Measurements from ENCODE around the gene CEP112. TPM values are rescaled to one million over a fixed set of nuclear protein-coding genes. Genes with fewer than 3 reads are reported as not detected.

The CEP112 gene
- total and polyA plus RNA-seq, 2 donors, result 4.6 to 8.5 TPM

GRCh38 chr17:66142428-66142827, 49.5 kb downstream of the CEP112 start:
- Histone ChIP-seq H3K36me3 (ENCODE audit: control insufficient read depth in 2 of 2, insufficient read depth in 2 of 2, low read length in 1 of 2) (no peaks in the 10 kb centered on the region), H3K9me3 (ENCODE audit: control insufficient read depth in 2 of 2, insufficient read depth in 1 of 2, low read length in 1 of 2) (no peaks in the 10 kb centered on the region), H3K4me1 (ENCODE audit: control insufficient read depth in 2 of 2, insufficient read depth in 2 of 2, low read length in 2 of 2) (no peaks in the 10 kb centered on the region), H3K4me3 (ENCODE audit: low read length in 2 of 2) (no peak overlapping the region), H3K27ac (ENCODE audit: low read depth in 1 of 2, low read length in 1 of 2) (no peak overlapping the region), H3K27me3 (ENCODE audit: control insufficient read depth in 2 of 2, insufficient read depth in 1 of 2, low read length in 1 of 2) (no peaks in the 10 kb centered on the region)
- DNase-seq (ENCODE audit: low read depth in 6 of 9, low spot score in 9 of 9), result no peak
- WGBS, result 89% methylated on average over 7 of the region's 7 CpGs

- H3K4me3 ChIP-seq (ENCODE audit: low read length in 2 of 2), result no peak overlapping the region
- no peaks in the 10 kb centered on the region for H3K4me1 ChIP-seq (ENCODE audit: control insufficient read depth in 2 of 2, insufficient read depth in 2 of 2, low read length in 2 of 2)
- H3K27me3 ChIP-seq (ENCODE audit: control insufficient read depth in 2 of 2, insufficient read depth in 1 of 2, low read length in 1 of 2), result no peaks in the 10 kb centered on the region
- no peaks in the 10 kb centered on the region for H3K9me3 ChIP-seq (ENCODE audit: control insufficient read depth in 2 of 2, insufficient read depth in 1 of 2, low read length in 1 of 2)
- H3K36me3 ChIP-seq (ENCODE audit: control insufficient read depth in 2 of 2, insufficient read depth in 2 of 2, low read length in 1 of 2), result no peaks in the 10 kb centered on the region
- DNase-seq (ENCODE audit: low read depth in 6 of 9, low spot score in 9 of 9), result no peak
- no peak overlapping the region for H3K27ac ChIP-seq (ENCODE audit: low read depth in 1 of 2, low read length in 1 of 2)
- WGBS, result 82% methylated on average over 3 of the region's 3 CpGs
Observed at GRCh38 chr17:66138120-66138519, 53.8 kb downstream of the CEP112 start.

DNA sequence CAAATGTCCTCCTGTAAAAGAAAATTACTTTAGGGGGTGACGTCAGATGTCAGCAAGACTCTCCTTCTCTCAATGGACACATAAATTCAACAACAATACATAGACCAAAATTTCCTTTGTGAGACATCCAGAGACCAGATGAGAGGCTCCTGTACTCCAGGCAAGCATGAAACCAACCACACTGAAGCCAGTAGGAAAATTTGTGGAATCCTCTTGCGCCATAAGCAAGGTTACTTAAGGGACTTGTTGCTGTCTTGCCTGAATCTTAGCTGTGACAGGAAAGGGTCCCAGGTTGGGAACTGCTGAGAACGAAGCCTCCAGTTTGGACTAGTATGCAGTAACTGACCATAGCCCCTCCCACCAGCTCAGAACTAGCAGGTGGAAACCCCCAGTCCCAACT, 56.0 kb downstream of the CEP112 start:
- Histone ChIP-seq H3K36me3 (ENCODE audit: control insufficient read depth in 2 of 2, insufficient read depth in 2 of 2, low read length in 1 of 2) (no peaks in the 10 kb centered on the region), H3K4me3 (ENCODE audit: low read length in 2 of 2) (no peak overlapping the region), H3K27ac (ENCODE audit: low read depth in 1 of 2, low read length in 1 of 2) (no peak overlapping the region), H3K9me3 (ENCODE audit: control insufficient read depth in 2 of 2, insufficient read depth in 1 of 2, low read length in 1 of 2) (no peaks in the 10 kb centered on the region), H3K27me3 (ENCODE audit: control insufficient read depth in 2 of 2, insufficient read depth in 1 of 2, low read length in 1 of 2) (no peaks in the 10 kb centered on the region), H3K4me1 (ENCODE audit: control insufficient read depth in 2 of 2, insufficient read depth in 2 of 2, low read length in 2 of 2) (no peaks in the 10 kb centered on the region)
- DNase-seq (ENCODE audit: low read depth in 6 of 9, low spot score in 9 of 9), result no peak
- WGBS, result 96% methylated on average over 3 of the region's 3 CpGs

GRCh38 chr17:66135219-66135618, 56.7 kb downstream of the CEP112 start:
- 96% methylated on average over 2 of the region's 2 CpGs for whole genome bisulfite sequencing

GRCh38 chr17:66129759-66130158, 62.2 kb downstream of the CEP112 start:
- 97% methylated on average over 4 of the region's 4 CpGs for WGBS

More at GRCh38 chr17:66135219-66135618, 56.7 kb downstream of the CEP112 start:
- no peak for DNase-seq (ENCODE audit: low read depth in 6 of 9, low spot score in 9 of 9)
- Histone ChIP-seq H3K27ac (ENCODE audit: low read depth in 1 of 2, low read length in 1 of 2) (no peak overlapping the region), H3K36me3 (ENCODE audit: control insufficient read depth in 2 of 2, insufficient read depth in 2 of 2, low read length in 1 of 2) (no peaks in the 10 kb centered on the region), H3K27me3 (ENCODE audit: control insufficient read depth in 2 of 2, insufficient read depth in 1 of 2, low read length in 1 of 2) (no peaks in the 10 kb centered on the region), H3K4me1 (ENCODE audit: control insufficient read depth in 2 of 2, insufficient read depth in 2 of 2, low read length in 2 of 2) (no peaks in the 10 kb centered on the region), H3K9me3 (ENCODE audit: control insufficient read depth in 2 of 2, insufficient read depth in 1 of 2, low read length in 1 of 2) (no peaks in the 10 kb centered on the region), H3K4me3 (ENCODE audit: low read length in 2 of 2) (no peak overlapping the region)

DNA sequence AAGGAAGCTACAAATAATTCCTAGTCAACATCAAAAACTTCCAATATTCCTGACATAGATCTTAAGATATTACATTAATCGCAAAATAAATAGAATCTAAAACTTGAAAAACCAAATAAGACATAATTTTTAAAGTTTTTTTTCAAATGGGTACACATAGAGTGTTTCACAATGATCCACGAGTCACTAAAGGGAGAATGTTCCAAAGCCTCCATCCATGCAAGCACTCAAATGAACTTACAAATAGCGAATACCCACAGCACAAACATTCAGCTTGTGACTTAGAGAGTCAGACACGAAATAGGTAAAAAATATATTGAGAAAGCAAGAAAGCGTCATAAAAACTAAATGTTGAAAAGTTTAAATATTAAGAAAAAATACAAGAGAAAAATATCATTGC, 65.7 kb downstream of the CEP112 start:
- Histone ChIP-seq H3K9me3 (ENCODE audit: control insufficient read depth in 2 of 2, insufficient read depth in 1 of 2, low read length in 1 of 2) (no peaks in the 10 kb centered on the region), H3K27ac (ENCODE audit: low read depth in 1 of 2, low read length in 1 of 2) (no peak overlapping the region), H3K4me3 (ENCODE audit: low read length in 2 of 2) (no peak overlapping the region), H3K4me1 (ENCODE audit: control insufficient read depth in 2 of 2, insufficient read depth in 2 of 2, low read length in 2 of 2) (no peaks in the 10 kb centered on the region), H3K27me3 (ENCODE audit: control insufficient read depth in 2 of 2, insufficient read depth in 1 of 2, low read length in 1 of 2) (no peaks in the 10 kb centered on the region), H3K36me3 (ENCODE audit: control insufficient read depth in 2 of 2, insufficient read depth in 2 of 2, low read length in 1 of 2) (no peaks in the 10 kb centered on the region)
- DNase-seq (ENCODE audit: low read depth in 6 of 9, low spot score in 9 of 9), result no peak
- WGBS, result 97% methylated on average over 5 of the region's 5 CpGs

More at GRCh38 chr17:66129759-66130158, 62.2 kb downstream of the CEP112 start:
- H3K36me3 ChIP-seq (ENCODE audit: control insufficient read depth in 2 of 2, insufficient read depth in 2 of 2, low read length in 1 of 2), result no peaks in the 10 kb centered on the region
- H3K4me3 ChIP-seq (ENCODE audit: low read length in 2 of 2), result no peak overlapping the region
- H3K27me3 ChIP-seq (ENCODE audit: control insufficient read depth in 2 of 2, insufficient read depth in 1 of 2, low read length in 1 of 2), result no peaks in the 10 kb centered on the region
- DNase-seq (ENCODE audit: low read depth in 6 of 9, low spot score in 9 of 9), result no peak
- H3K27ac ChIP-seq (ENCODE audit: low read depth in 1 of 2, low read length in 1 of 2), result no peak overlapping the region
- no peaks in the 10 kb centered on the region for H3K4me1 ChIP-seq (ENCODE audit: control insufficient read depth in 2 of 2, insufficient read depth in 2 of 2, low read length in 2 of 2)
- no peaks in the 10 kb centered on the region for H3K9me3 ChIP-seq (ENCODE audit: control insufficient read depth in 2 of 2, insufficient read depth in 1 of 2, low read length in 1 of 2)

DNA sequence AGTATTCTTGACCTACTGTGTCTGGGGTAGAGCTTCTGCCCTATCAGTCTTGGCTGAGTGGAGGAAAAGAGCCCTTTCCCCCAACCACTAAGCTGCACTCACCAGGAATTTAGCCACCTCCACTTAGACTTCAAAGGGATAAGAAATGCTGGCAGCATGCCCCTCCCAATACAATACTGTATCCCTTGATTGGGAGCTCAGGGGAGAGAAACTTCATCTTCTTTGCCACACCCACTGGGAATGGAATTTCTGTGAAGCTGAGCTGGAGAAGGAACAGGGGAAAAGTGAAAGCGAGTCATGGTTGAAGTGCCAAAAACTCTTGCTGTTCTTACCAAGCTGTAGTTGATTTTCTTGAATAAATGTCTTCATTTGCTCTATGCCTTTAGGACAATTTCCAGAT, 68.8 kb downstream of the CEP112 start:
- DNase-seq (ENCODE audit: low read depth in 6 of 9, low spot score in 9 of 9), result no peak
- Histone ChIP-seq H3K27me3 (ENCODE audit: control insufficient read depth in 2 of 2, insufficient read depth in 1 of 2, low read length in 1 of 2) (no peaks in the 10 kb centered on the region), H3K9me3 (ENCODE audit: control insufficient read depth in 2 of 2, insufficient read depth in 1 of 2, low read length in 1 of 2) (no peaks in the 10 kb centered on the region), H3K36me3 (ENCODE audit: control insufficient read depth in 2 of 2, insufficient read depth in 2 of 2, low read length in 1 of 2) (no peaks in the 10 kb centered on the region), H3K4me3 (ENCODE audit: low read length in 2 of 2) (no peak overlapping the region), H3K4me1 (ENCODE audit: control insufficient read depth in 2 of 2, insufficient read depth in 2 of 2, low read length in 2 of 2) (no peaks in the 10 kb centered on the region), H3K27ac (ENCODE audit: low read depth in 1 of 2, low read length in 1 of 2) (no peak overlapping the region)
- 93% methylated on average over 1 of the region's 1 CpG for WGBS

DNA sequence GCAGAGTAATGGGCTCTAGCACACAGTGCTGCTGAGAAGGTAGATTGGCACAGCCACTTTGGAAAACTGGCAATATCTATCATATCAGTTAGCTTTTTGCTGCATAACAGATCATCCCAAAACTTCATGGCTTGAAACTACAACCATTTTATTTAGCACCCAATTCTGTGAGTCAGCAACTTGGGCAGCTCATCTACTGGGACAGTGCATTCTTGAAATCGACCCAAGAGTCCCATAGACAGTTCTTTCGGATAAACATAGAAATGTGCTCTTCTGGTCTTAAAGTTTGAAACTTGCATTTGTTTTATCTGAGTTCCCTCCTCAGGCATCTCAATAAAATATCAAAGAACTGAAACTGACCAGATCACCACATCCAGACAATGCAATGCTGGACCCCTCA, 76.7 kb downstream of the CEP112 start:
- WGBS, result 96% methylated on average over 2 of the region's 2 CpGs

GRCh38 chr17:66114609-66115008, 77.3 kb downstream of the CEP112 start:
- H3K27me3 ChIP-seq (ENCODE audit: control insufficient read depth in 2 of 2, insufficient read depth in 1 of 2, low read length in 1 of 2), result no peaks in the 10 kb centered on the region
- H3K9me3 ChIP-seq (ENCODE audit: control insufficient read depth in 2 of 2, insufficient read depth in 1 of 2, low read length in 1 of 2), result no peaks in the 10 kb centered on the region
- H3K4me1 ChIP-seq (ENCODE audit: control insufficient read depth in 2 of 2, insufficient read depth in 2 of 2, low read length in 2 of 2), result no peaks in the 10 kb centered on the region
- H3K36me3 ChIP-seq (ENCODE audit: control insufficient read depth in 2 of 2, insufficient read depth in 2 of 2, low read length in 1 of 2), result no peaks in the 10 kb centered on the region
- H3K27ac ChIP-seq (ENCODE audit: low read depth in 1 of 2, low read length in 1 of 2), result no peak overlapping the region
- no peak for DNase-seq (ENCODE audit: low read depth in 6 of 9, low spot score in 9 of 9)
- H3K4me3 ChIP-seq (ENCODE audit: low read length in 2 of 2), result no peak overlapping the region
- WGBS, result over 99% methylated on average over 2 of the region's 2 CpGs

More for the DNA sequence above, 76.7 kb downstream of the CEP112 start:
- Histone ChIP-seq H3K27me3 (ENCODE audit: control insufficient read depth in 2 of 2, insufficient read depth in 1 of 2, low read length in 1 of 2) (no peaks in the 10 kb centered on the region), H3K36me3 (ENCODE audit: control insufficient read depth in 2 of 2, insufficient read depth in 2 of 2, low read length in 1 of 2) (no peaks in the 10 kb centered on the region), H3K4me1 (ENCODE audit: control insufficient read depth in 2 of 2, insufficient read depth in 2 of 2, low read length in 2 of 2) (no peaks in the 10 kb centered on the region), H3K4me3 (ENCODE audit: low read length in 2 of 2) (no peak overlapping the region), H3K9me3 (ENCODE audit: control insufficient read depth in 2 of 2, insufficient read depth in 1 of 2, low read length in 1 of 2) (no peaks in the 10 kb centered on the region), H3K27ac (ENCODE audit: low read depth in 1 of 2, low read length in 1 of 2) (no peak overlapping the region)
- no peak for DNase-seq (ENCODE audit: low read depth in 6 of 9, low spot score in 9 of 9)

DNA sequence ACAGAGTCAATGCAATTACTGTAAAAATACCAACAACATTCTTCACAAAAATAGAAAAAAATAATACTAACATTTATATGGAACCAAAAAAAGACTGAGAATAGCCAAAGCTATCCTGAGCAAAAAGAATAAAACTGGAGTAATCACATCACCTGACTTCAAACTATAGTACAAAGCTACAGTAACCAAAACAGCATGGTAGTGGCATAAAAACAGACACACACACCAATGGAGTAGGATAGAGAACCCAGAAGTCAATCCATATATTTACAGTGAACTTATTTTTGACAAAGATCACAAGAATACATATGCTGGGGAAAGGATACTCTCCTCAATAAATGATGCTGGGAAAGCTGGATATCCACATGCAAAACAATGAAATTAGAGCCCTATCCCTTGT, 84.2 kb downstream of the CEP112 start:
- Histone ChIP-seq H3K4me1 (ENCODE audit: control insufficient read depth in 2 of 2, insufficient read depth in 2 of 2, low read length in 2 of 2) (no peaks in the 10 kb centered on the region), H3K4me3 (ENCODE audit: low read length in 2 of 2) (no peak overlapping the region), H3K36me3 (ENCODE audit: control insufficient read depth in 2 of 2, insufficient read depth in 2 of 2, low read length in 1 of 2) (no peaks in the 10 kb centered on the region), H3K27ac (ENCODE audit: low read depth in 1 of 2, low read length in 1 of 2) (no peak overlapping the region), H3K27me3 (ENCODE audit: control insufficient read depth in 2 of 2, insufficient read depth in 1 of 2, low read length in 1 of 2) (no peaks in the 10 kb centered on the region), H3K9me3 (ENCODE audit: control insufficient read depth in 2 of 2, insufficient read depth in 1 of 2, low read length in 1 of 2) (peaks cover 0 to 8% of the 10 kb centered on the region in 2 donors)
- no peak for DNase-seq (ENCODE audit: low read depth in 6 of 9, low spot score in 9 of 9)

Measured in thymus (tissue), 11 donors.